NCI-H146 treated with DMSO at 0.1 percent for 48 hours (cell line): ENCODE data around the gene MMP15.
"Not testable (repeated sequence)": the region's sequence is repeated elsewhere in the genome, so short reads cannot be mapped to it uniquely, and the experiment has no call there.

Source experiments
- DNase-seq: peaks from one replicate; lab custom pipeline; 2025; ENCODE audit not compliant: unreplicated experiment; lab: John Stamatoyannopoulos, UW

Gene MMP15

GRCh38 chr16:58085584-58086251 is 60.2 kb downstream of the MMP15 start:
- DNase-seq: no peak

GRCh38 chr16:58086381-58087208 is 61.0 kb downstream of the MMP15 start:
- peak; percentile 61 for DNase-seq

- no peak for DNase-seq
Observed at GRCh38 chr16:58087209-58087913, 61.8 kb downstream of the MMP15 start.

GRCh38 chr16:58088091-58088490 is 62.5 kb downstream of the MMP15 start:
- no peak for DNase-seq

GRCh38 chr16:58090396-58090795 is 64.8 kb downstream of the MMP15 start:
- not testable (repeated sequence) for DNase-seq

- no peak for DNase-seq
Observed at GRCh38 chr16:58094026-58094425, 68.5 kb downstream of the MMP15 start.

GRCh38 chr16:58094791-58095574 is 69.4 kb downstream of the MMP15 start:
- no peak for DNase-seq

- DNase-seq: not testable (repeated sequence)
Observed at GRCh38 chr16:58095575-58095960, 70.0 kb downstream of the MMP15 start.

- DNase-seq: no peak
Observed at GRCh38 chr16:58096249-58096648, 70.7 kb downstream of the MMP15 start.
